ENCODE results near the gene NBEAL1.
A peak's percentile ranks its signal among the peaks of the same experiment; 100 is the strongest.
"Not testable (repeated sequence)": the region's sequence is repeated elsewhere in the genome, so short reads cannot be mapped to it uniquely, and the experiment has no call there.

NBEAL1 gene

GRCh38 chr2:203014456-203015199, at the start of gene NBEAL1:
Gene NBEAL1, plus strand, starts transcription at chr2:203014875. Its CDS starts 1,510 bp downstream, at chr2:203016385.
- DNase-seq (ENCODE audit: low spot score): peak; percentile 96

GRCh38 chr2:202965810-202966460, 48.7 kb upstream of the NBEAL1 start:
- peak; percentile 11 for DNase-seq (ENCODE audit: low spot score)

GRCh38 chr2:202969404-202969803, 45.3 kb upstream of the NBEAL1 start:
- not testable (repeated sequence) for DNase-seq (ENCODE audit: low spot score)

- DNase-seq (ENCODE audit: low spot score): no peak
Measured at GRCh38 chr2:202976809-202977208, 37.9 kb upstream of the NBEAL1 start.

GRCh38 chr2:202982779-202983491, 31.7 kb upstream of the NBEAL1 start:
- no peak for DNase-seq (ENCODE audit: low spot score)

- no peak for DNase-seq (ENCODE audit: low spot score)
Measured at GRCh38 chr2:202989749-202990148, 24.9 kb upstream of the NBEAL1 start.

- no peak for DNase-seq (ENCODE audit: low spot score)
Measured at GRCh38 chr2:202990501-202990900, 24.2 kb upstream of the NBEAL1 start.

GRCh38 chr2:202997113-202997512, 17.6 kb upstream of the NBEAL1 start:
- DNase-seq (ENCODE audit: low spot score): not testable (repeated sequence)

GRCh38 chr2:203002054-203002821, 12.4 kb upstream of the NBEAL1 start:
- DNase-seq (ENCODE audit: low spot score): no peak

- DNase-seq (ENCODE audit: low spot score): no peak
Measured at GRCh38 chr2:203003716-203004115, 11.0 kb upstream of the NBEAL1 start.

- DNase-seq (ENCODE audit: low spot score): no peak
Measured at GRCh38 chr2:203016716-203017115, 2.0 kb downstream of the NBEAL1 start.

GRCh38 chr2:203018181-203018580, 3.5 kb downstream of the NBEAL1 start:
- no peak for DNase-seq (ENCODE audit: low spot score)

- no peak for DNase-seq (ENCODE audit: low spot score)
Measured at GRCh38 chr2:203019142-203019541, 4.5 kb downstream of the NBEAL1 start.

- DNase-seq (ENCODE audit: low spot score): no peak
Measured at GRCh38 chr2:203021991-203022390, 7.3 kb downstream of the NBEAL1 start.

GRCh38 chr2:203022751-203023150, 8.1 kb downstream of the NBEAL1 start:
- DNase-seq (ENCODE audit: low spot score): no peak

GRCh38 chr2:203025592-203025991, 10.9 kb downstream of the NBEAL1 start:
- DNase-seq (ENCODE audit: low spot score): no peak

- no peak for DNase-seq (ENCODE audit: low spot score)
Measured at GRCh38 chr2:203030545-203030944, 15.9 kb downstream of the NBEAL1 start.

- no peak for DNase-seq (ENCODE audit: low spot score)
Measured at GRCh38 chr2:203030991-203031390, 16.3 kb downstream of the NBEAL1 start.

GRCh38 chr2:203033395-203033794, 18.7 kb downstream of the NBEAL1 start:
- DNase-seq (ENCODE audit: low spot score): no peak

GRCh38 chr2:203035879-203036470, 21.3 kb downstream of the NBEAL1 start:
- DNase-seq (ENCODE audit: low spot score): no peak

- DNase-seq (ENCODE audit: low spot score): no peak
Measured at GRCh38 chr2:203037026-203037425, 22.4 kb downstream of the NBEAL1 start.

GRCh38 chr2:203038586-203038985, 23.9 kb downstream of the NBEAL1 start:
- no peak for DNase-seq (ENCODE audit: low spot score)

Measured in AG08396 (cell line).